HG02943 (cell line): Measurements from ENCODE around the gene DNAH8.

Experiments used
- ATAC-seq: cut with Tn5 transposase; IDR thresholded peaks from one replicate; pipeline ENCODE4 v1.9.1; 2021; ENCODE audit warnings: mild to moderate bottlenecking, low read depth, moderate library complexity; ENCODE audit not compliant: unreplicated experiment

Gene DNAH8

DNA sequence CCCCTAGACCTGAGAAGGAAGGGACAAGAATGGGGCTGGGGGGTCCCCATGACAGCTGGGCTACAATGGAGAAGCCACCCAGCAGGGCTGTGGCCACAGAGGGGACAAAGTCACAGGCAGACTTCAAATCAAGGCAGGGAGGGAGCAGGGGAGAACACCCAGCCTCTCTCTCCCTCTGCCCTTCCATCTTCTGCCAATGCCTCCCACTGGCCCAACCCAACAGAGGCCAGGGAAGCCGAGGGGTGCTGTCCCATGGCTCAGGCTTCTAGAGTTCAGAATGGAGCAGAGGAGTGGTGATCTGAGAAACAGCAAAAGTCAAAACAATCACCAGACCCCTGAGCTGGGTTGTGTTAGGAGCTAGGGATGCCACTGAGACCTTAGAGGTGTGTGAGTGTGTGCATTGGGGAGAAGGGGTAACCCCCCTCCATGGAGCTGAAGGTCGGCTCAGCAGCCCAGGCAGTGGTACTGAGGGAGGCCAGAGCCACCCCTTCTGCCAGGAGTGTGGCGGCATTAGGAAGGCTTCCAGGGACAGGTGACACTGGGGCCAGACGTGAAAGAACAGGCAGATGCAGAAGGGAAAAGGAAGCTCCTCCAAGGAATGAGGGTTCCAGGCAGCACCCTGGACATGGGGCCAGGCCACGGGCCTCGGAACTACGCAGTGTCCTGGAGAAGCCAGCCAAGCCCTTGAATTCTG is 345.5 kb downstream of the DNAH8 start:
- ATAC-seq = no peak

DNA sequence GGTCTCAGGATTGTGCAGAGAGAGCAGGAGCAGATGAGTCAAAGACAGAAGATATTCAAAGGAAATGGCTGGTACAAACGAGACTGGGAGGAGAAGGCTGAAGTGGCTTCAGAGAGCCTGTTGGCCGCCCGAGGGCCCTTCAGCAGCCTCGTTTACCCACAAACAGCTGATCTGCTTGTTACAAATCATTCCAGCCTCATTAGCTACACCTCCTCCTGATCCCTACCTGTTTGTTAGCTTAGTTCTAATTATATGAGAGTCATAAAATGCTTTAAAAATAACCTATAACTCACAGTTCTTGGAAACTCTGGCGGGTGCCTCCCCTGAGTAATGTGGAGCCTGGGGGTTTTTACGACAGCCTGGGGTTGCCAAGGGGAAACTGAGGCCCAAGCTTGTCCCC is 346.1 kb downstream of the DNAH8 start:
- ATAC-seq = no peak

DNA sequence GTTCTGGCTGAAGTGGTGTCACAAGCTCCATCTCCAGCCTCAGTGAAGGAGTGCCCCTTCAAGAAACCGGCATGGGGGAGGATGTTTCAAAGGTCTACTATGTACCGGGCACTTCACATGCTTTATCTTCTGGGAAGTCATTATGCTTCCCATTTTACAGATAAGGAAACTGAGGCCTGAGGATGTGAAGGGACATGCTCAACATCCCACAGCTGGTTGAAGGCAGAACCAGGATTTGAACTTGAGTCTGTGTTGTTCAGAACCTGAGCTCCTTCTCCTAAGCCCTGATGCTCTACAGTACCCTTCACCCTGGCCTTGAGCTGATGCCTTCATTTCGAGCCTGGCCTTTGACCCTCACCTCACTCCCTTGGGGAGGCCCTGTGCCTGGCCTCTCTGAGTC is 346.5 kb downstream of the DNAH8 start:
- ATAC-seq = no peak

DNA sequence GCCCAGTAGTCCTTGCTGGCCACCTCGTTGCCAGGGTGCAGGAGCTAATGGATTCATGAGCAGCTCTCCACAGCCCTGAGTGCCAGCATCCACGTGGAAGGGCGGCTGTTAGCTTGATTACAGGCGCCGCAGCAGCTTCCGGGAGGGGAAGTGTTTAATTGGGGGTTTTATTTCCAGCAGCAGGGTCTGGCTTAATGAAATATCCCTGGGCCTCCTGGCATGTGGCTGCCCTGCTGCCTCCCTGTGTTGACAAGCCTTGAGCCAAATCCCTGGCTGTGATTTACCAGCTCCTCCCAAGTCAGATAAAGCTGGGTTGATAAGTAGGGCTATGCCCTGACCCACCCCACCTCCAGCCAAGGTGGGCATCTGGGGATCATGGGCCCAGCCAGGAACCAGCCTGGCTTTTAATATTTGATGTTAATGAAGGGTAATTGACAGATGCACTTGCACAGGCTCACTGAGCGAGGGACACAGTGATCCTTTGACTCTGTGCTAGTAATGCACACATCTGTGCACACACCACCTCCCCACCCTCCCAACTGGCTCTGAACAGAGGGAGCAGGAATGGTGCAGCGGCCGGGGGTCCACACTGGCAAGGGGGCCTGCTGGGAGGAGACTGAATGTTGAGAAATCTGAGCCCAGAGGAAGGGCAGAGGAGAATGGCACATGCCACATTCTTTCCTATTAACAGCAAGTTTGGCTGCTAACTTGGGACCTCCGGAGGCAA is 347.1 kb downstream of the DNAH8 start:
- no peak for ATAC-seq

DNA sequence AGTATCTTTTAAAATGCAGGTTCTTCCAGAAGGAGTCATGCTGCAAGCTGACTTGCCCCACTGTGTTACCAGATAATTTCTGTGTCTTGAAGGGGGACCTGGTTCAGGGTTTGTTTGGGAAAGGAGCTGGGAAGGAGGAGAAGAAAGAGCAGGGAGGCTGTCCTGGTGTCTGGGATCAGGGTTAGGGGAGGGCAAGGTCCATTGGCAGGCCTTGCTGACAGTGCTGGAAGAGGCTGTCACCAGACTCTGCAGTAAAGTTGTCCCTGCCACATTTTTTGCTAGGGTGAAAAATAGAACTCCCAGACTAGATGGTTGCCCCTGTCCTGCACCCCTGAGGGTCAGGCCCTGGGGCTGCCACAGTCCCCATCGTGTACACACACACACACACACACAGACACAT is 348.4 kb downstream of the DNAH8 start:
- no peak for ATAC-seq

DNA sequence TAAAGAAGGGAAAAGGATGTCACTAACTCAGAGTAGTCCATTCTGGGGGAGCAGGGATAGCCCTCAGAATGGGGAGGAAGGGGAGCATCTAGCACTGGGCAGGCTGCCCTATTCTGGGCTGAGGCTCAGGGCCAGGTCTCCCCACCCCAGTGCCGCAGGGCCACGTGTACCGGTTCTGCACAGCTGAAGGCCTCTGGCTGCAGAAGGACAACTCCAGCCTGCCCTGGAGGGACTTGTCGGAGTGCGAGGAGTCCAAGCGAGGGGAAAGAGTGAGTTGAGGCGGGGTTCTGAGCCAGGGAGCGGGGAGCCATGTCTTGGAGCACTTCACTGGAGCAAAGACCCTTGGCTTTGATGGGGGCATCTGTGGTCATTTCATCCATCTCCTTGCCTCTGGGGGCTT is 350.4 kb downstream of the DNAH8 start:
- ATAC-seq = no peak

DNA sequence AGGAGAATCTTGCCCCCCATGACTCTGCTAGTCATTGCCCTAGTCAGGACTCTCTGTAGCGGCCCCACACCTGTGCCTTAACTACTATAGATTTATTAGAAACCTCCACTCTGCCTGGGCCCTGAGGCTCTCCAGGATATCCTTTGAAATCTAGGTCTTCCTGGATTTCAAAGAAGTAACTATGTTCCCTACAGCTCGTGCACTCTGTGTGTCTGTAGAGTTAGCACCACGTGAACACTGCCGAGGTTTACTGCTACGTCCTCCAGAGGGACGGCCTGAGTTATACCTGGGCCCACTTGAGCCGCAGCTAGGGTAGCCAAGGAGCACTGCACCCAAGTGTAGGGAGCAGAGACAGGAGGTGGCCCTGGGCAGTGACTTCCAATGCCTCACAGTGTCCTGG is 353.3 kb downstream of the DNAH8 start:
- no peak for ATAC-seq

DNA sequence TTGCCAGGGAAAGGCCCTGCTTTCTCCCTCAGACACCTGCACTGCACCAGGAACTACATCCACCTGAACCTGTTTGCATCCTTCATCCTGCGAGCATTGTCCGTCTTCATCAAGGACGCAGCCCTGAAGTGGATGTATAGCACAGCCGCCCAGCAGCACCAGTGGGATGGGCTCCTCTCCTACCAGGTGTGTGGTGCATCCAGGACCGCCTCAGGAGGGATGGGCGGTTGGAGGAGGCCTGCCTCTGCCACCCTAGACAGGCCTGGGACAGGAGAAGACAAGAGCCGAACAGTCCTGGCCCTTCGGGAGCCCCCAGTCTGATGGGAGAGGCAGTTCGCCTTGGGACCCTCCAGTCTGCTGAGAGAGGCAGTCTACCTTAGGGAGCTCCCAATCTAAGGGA is 357.7 kb downstream of the DNAH8 start:
- ATAC-seq = no peak

DNA sequence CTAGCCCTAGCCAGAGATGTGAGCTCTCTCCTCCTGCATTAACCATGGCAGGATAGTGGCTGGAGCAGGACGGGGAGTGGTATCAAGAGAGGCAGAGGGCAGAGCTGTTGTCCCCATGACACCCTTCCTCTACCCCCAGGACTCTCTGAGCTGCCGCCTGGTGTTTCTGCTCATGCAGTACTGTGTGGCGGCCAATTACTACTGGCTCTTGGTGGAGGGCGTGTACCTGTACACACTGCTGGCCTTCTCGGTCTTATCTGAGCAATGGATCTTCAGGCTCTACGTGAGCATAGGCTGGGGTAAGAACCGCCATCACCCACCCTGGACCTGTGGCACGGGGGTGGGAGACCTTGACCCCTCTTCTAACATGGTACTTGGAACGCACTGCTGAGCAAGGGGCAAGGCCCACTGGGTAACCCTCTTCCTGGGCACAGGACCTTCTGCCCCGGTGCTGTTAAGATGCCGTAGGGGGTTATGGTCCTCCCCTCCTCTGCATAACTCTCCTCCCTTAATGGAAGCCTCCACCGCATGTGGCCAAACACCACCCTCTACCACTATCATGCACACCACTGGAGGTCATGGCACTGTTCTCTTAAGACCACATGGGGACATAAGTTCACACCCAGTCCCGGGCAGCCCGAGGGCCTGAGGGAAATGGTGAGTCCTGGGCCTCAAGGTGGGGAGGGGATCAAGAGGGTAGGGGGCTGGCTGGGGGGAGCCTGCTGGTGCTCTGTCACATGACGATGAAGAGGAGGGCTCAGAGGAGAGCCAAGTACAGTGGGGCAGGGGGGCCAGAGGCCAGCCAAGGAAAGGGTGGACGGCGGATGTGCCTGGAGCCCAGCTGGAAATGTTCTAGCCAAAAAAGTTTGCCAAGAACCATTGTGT is 358.6 kb downstream of the DNAH8 start:
- no peak for ATAC-seq

DNA sequence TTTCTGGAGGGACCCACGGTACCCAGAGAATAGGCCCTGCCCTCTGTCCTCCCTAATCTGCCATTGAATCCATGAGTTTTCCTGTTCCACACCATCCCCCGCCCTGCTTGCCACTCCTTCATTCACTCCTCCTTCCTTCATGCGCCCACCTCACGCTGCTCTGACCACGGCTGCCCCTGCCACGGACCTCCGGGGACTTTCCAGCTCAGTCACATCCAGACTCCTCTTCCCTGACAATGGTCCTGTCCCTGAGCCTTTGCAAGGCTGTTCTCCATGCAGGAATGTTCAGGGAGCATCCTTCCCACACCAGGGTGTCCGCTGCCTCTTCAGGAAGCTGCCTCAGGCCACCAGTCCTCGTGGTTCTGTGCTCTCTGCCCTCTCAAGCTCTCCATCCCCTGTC is 359.4 kb downstream of the DNAH8 start:
- ATAC-seq = no peak

DNA sequence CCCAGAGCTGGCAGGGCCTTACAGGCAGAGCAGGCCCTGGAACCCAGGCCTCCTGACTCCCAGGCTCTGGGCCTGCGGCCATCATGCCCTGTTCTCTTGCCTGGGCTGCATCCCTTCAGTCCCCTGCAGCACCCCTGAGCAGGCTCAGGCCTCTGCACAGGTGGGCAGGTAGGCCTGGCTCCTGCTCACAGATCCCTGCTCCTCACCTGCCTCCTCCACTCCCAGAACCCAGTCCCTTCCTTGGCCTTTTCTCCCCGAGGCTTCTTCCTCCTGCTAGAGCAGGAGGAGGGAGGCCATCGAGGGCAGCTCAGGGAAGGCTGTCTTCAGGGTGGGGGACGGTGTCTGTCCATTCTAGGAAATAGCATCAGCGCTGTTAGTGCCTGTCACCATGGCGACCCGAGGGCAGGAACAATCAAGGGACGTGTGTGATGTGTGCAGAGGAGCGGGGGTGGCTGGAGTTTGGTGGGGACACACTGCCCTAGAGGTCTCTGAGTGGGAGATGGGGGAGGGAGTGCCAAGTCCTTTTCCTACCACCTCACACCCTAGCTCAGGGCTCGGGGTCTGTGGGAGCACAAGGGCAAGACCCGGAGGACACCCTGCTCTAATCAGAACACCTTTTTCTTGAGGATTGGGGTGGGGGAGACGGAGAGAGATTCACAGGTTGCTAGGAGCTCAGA is 360.0 kb downstream of the DNAH8 start:
- ATAC-seq = no peak

DNA sequence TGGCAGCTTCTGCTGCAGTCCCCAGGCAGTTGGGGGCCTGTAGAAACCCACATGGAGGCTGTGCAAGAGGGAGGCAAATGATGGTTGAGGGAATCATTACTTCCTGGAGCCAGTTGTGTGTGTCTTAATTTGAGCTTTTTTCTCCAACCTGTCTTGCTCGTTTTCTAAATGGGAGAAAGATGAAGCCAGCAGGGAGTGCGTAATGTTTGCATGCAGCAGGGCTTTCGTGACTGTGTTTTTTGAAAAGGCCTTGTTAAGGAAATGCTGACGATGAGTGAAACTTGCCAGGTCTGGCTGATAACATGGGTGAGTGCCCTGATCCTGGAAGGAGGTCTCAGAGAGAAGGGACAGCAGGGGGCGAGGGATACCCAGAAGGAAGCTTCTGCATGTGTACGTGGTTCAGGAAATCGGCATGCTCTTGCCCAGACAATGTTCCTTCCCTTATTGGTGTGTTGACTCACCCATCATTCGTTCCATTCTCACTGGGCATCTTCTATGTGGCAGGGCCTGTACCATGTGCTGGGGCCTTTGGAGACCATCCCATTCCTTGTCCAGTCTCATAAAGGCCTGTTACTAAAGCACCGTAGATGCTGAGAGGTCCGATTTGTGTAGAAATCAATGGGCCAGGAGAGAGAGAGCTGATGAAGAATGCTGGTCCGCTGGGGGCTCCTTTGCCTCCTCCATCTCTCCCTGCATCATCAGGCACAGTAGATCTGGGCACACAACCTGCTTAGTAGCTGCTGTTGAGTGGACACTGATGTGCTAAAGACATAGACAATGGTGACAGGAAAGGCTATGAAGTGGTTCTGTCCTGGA is 360.9 kb downstream of the DNAH8 start:
- ATAC-seq = no peak

DNA sequence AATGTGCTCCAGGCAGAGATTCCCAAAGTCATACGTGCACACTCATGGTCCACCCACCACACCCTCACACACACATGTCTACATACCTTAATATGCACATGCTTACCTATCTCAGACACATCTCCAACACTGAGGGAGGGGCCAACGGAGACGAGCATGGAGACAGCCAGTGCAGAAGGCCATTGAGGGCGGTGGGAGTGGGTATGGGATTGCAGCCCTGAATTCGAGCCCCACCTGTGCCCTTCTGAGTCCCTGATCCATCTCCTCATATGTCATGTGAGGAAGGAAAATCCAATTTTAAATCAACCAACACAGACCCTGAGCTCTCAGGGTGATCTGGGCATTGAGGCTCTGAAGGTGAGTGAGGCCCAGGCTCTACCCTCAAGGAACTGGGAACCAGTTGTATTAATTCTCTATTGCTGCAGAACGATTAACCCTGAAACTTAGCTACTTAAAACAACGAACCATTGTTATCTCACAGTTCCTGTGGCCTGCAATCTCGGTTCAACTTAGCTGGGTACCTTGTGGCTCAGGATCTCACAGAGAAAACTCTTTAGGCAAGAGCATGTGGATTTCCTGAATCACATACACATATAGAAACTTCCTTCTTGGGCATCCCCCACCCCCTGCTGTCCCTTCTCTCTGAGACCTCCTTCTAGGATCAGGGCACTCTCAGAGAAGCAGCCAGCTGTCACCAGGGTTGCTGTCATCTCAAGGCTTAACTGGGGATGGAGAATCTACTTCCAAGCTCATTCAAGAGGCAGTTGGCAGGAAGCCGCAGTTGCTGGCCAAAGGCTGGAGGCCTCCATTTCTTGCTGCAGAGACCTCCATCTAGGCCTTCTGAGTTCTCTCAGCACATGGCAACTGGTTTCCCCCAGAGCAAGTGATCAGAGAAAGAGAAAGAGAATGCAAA is 361.8 kb downstream of the DNAH8 start:
- ATAC-seq = no peak

DNA sequence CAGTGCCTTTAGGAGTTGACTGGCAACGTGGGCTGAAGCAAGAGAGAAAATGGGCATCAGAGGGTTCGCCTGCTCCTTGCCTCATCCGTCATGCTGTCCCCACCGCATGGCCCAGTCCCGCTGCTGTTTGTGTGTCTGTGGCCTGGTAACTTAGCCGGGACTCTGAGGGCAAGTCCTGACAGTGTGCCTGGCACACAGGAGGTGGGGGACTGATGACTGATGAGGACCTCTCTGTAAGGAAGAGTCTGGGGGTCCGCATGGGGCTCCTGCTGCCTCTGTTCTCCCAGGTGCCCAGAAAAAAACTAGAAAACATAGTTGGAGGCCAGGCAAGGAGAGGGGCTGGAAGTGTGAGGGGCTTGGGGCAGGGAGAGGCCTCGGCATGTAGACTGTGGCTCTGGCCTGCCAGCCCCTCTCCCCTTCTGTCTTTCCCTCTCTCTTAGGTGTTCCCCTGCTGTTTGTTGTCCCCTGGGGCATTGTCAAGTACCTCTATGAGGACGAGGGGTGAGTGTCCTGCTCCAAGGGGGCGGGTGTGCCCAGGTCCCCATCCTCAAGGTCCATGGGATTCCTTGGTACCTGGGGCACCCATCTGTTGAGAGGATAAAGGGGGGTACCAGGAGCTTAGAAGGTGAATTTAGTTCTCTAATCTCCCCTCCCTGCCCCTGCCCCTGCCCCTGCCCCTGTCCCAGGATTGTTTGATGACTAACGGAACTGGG is 362.9 kb downstream of the DNAH8 start:
- ATAC-seq = no peak

DNA sequence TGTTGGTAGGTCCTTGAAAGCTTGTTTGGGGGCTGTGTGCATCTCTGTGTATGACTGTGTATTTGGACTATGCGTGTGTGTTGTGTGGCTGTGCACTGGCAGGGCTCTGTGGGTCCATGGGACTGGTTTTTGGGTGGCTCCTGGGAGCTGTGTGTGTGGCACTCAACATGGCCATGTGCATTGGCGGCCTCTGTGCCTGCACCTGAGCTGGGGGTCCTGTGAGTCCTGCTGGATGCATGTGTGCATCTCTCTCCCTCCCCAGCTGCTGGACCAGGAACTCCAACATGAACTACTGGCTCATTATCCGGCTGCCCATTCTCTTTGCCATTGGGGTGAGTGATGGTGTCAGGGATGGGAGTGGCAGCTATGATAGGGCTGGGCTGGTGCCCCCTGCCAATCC is 363.6 kb downstream of the DNAH8 start:
- ATAC-seq = no peak

DNA sequence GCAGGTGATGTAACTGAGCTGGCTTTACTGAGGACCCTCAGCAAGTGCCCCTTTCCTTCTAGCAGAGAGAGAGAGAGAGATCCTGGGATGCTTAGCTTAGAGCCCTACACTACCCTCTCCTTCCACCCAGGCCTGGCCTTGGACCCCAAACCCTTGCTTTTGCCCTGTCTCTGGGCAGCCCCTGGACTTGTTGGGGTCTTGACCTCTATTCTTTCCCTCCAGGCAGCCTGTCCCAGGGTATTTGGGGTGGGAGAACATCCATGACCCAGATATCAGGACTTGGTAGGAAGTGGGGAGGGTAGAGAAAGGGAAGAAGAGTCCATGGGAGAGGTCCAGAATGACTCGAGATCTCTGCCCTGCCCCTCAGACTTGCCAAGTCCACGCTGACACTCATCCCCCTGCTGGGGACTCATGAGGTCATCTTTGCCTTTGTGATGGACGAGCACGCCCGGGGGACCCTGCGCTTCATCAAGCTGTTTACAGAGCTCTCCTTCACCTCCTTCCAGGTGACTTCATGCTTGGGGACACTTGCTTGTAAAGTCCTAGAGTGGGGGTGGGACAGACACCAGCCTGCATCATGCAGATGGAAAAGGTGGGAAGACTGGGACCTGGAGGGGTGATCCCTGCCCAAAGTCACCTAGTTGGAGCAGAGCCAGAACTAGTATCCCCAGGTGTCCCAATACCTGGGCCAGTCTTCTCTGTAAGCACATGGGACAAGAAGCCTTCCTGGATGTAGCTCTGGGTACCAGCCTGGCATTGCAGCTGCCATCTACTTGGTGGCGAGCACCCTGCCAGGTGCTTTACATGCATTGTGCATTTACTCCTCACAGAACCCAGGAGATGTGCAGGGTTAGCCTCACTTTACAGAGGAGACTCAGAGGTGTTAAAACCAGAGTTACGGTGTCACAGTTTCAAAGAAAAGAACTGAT is 364.4 kb downstream of the DNAH8 start:
- no peak for ATAC-seq
